HL-60 (cell line): ENCODE results near the gene TMEM238L.

ENCODE experiments used
- DNase-seq, 2 experiments: peaks; one replicate each; pipeline ENCODE4 v3.0.0-alpha.2; 2010 to 2020; ENCODE audit warnings: low read depth in 1 of 2, low spot score in 1 of 2
- H3K27ac ChIP-seq: fragments of 250-450 bp; sonication (Bioruptor Pico); replicated peaks from 2 replicates; pipeline ENCODE4 v1.5.1; 2020; ENCODE audit warnings: mild to moderate bottlenecking, moderate library complexity
- H3K27me3 ChIP-seq: fragments of 250-450 bp; sonication (Bioruptor Pico); 2 replicates; pipeline ENCODE4 v1.5.1; 2021; ENCODE audit warnings: mild to moderate bottlenecking, moderate library complexity; ENCODE audit not compliant: insufficient read depth, poor library complexity, severe bottlenecking
- H3K4me3 ChIP-seq: replicated peaks from 2 replicates; pipeline ENCODE4 v1.5.1; 2011; ENCODE audit warnings: mild to moderate bottlenecking, control low read depth, low read length; ENCODE audit not compliant: insufficient read depth
- GABPA ChIP-seq: IDR thresholded peaks from 2 replicates; pipeline ENCODE4 v1.6.1; 2012; ENCODE audit warnings: low read depth
- POLR2AphosphoS5 ChIP-seq: IDR thresholded peaks from 2 replicates; pipeline ENCODE4 v1.6.1; 2012; ENCODE audit warnings: low read depth
- SPI1 ChIP-seq: IDR thresholded peaks from 2 replicates; pipeline ENCODE4 v1.6.1; 2012; ENCODE audit warnings: low read depth, mild to moderate bottlenecking, borderline replicate concordance
- TF ChIP-seq, protein P1 (sequence below): IDR thresholded peaks from one replicate; pipeline ENCODE4 v1.5.1; 2011; ENCODE audit warnings: low read length, control low read depth, inconsistent platforms; ENCODE audit not compliant: insufficient read depth
- TF ChIP-seq, protein P2 (sequence below): IDR thresholded peaks from 2 replicates; pipeline ENCODE4 v1.6.1; 2012; ENCODE audit warnings: low read depth; ENCODE audit not compliant: insufficient replicate concordance

Gene TMEM238L

DNA sequence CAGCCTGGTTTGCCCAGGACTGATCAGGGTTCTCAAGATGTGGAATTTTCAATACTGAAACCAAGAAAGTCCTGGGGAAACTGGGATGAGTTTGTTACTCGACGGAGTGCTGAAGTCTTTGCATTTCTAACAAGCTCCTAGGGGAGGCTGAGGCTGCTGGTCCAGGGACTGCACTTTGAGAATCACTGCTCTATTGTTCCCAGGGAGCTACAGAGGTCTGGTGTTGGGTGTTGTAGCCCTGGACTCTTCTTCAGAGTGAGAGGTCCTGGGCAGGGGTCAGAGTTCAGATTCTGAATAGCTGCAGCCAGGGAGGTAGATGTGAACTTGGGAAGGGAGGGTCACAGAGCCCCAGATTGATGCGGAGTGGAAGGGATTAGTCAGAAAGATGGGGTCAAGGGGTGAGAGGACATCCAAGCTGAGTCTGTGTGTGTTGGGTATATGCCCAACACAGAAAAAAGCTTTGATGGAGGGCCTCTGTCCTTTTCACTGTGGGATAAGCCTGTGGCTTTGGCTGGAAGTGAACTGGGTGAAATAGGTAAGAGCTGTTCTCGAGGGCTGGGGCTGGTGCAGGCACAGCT is 14.1 kb downstream of the TMEM238L start:
- Histone ChIP-seq H3K4me3 (no peak overlapping the region), H3K27ac (no peak overlapping the region), H3K27me3 (no peaks in the 10 kb centered on the region)
- DNase-seq, result no peak
- TF ChIP-seq POLR2AphosphoS5 (no peak), SPI1 (no peak), GABPA (no peak)
- TF ChIP-seq, protein P1, sequence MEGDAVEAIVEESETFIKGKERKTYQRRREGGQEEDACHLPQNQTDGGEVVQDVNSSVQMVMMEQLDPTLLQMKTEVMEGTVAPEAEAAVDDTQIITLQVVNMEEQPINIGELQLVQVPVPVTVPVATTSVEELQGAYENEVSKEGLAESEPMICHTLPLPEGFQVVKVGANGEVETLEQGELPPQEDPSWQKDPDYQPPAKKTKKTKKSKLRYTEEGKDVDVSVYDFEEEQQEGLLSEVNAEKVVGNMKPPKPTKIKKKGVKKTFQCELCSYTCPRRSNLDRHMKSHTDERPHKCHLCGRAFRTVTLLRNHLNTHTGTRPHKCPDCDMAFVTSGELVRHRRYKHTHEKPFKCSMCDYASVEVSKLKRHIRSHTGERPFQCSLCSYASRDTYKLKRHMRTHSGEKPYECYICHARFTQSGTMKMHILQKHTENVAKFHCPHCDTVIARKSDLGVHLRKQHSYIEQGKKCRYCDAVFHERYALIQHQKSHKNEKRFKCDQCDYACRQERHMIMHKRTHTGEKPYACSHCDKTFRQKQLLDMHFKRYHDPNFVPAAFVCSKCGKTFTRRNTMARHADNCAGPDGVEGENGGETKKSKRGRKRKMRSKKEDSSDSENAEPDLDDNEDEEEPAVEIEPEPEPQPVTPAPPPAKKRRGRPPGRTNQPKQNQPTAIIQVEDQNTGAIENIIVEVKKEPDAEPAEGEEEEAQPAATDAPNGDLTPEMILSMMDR, result no peak
- TF ChIP-seq, protein P2, sequence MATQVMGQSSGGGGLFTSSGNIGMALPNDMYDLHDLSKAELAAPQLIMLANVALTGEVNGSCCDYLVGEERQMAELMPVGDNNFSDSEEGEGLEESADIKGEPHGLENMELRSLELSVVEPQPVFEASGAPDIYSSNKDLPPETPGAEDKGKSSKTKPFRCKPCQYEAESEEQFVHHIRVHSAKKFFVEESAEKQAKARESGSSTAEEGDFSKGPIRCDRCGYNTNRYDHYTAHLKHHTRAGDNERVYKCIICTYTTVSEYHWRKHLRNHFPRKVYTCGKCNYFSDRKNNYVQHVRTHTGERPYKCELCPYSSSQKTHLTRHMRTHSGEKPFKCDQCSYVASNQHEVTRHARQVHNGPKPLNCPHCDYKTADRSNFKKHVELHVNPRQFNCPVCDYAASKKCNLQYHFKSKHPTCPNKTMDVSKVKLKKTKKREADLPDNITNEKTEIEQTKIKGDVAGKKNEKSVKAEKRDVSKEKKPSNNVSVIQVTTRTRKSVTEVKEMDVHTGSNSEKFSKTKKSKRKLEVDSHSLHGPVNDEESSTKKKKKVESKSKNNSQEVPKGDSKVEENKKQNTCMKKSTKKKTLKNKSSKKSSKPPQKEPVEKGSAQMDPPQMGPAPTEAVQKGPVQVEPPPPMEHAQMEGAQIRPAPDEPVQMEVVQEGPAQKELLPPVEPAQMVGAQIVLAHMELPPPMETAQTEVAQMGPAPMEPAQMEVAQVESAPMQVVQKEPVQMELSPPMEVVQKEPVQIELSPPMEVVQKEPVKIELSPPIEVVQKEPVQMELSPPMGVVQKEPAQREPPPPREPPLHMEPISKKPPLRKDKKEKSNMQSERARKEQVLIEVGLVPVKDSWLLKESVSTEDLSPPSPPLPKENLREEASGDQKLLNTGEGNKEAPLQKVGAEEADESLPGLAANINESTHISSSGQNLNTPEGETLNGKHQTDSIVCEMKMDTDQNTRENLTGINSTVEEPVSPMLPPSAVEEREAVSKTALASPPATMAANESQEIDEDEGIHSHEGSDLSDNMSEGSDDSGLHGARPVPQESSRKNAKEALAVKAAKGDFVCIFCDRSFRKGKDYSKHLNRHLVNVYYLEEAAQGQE, result no peak

DNA sequence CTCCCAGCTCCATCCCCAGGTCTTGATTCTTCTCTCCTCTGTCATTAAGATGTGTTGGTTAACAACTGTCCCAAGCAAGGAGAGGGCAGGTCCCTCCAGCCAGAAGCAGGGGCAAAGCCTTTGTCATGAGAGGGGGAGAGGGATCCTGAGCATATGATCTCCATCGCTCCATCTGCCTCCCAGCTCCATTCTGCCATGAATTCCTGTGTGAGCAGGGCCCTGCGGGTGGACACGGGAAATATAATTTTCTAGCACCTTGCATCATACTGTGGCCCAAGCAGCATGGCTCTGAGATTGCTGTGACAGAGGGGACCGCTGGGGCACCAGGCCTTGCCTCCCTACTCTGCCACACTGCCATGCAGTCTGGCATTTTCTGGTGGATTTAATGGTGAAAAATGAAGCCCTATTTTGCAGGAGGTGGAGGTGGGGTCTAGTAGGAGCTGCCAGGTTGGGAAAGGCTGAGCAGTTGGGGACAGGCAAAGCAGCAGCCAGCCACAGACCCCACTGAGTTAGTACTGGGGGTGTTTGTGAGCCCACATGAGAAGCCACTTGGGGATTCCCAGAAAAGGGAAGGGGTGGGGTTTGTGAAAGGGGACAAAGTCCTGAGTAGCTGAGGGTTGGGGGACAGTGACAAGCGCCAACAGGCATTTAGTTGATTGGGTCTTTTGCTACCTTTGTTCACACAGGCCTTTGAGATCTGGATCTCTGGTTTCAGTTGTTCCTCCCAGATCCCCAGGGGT is 16.4 kb downstream of the TMEM238L start:
- no peaks in the 10 kb centered on the region for H3K27me3 ChIP-seq
- TF ChIP-seq, protein P2, result no peak
- TF ChIP-seq, protein P1, result no peak
- TF ChIP-seq SPI1 (no peak), POLR2AphosphoS5 (no peak), GABPA (no peak)
- H3K27ac ChIP-seq, result no peak overlapping the region
- DNase-seq, result no peak
- no peak overlapping the region for H3K4me3 ChIP-seq

DNA sequence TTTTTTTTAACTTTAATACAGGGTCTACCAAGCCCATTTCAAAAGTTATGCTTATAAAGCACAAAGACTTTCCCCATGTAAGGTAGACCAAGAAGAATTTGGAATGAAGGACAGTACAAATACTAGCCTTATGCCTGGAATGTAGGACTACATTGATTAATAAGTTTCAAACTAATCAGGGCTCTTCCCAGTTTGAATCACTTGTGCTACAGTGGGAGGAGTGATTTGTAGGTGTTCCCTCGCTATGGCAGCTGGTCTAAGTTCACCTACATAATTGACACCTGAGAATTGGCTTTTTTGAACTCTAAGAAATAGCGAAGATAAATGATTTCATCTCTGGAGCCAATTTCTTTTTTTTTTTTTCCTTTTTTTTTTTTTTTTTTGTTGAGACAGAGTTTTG is 18.6 kb downstream of the TMEM238L start:
- Histone ChIP-seq H3K27me3 (no peaks in the 10 kb centered on the region), H3K27ac (no peak overlapping the region), H3K4me3 (no peak overlapping the region)
- TF ChIP-seq GABPA, result no peak
- TF ChIP-seq POLR2AphosphoS5, result no peak
- no peak for TF ChIP-seq SPI1
- TF ChIP-seq, protein P2, result no peak
- TF ChIP-seq, protein P1, result no peak
- DNase-seq, result no peak
